ENCODE data around the gene TPPP2. TPM values are rescaled to one million over a fixed set of nuclear protein-coding genes. Genes with fewer than 3 reads are reported as not detected.

Gene TPPP2
- total RNA-seq, 1 donor from 2014 or later, result not detected

GRCh38 chr14:20997564-20997963 lies 32.5 kb upstream of the TPPP2 start:
- Histone ChIP-seq H3K4me1 (no peaks in the 10 kb centered on the region), H3K4me3 (no peak overlapping the region), H3K36me3 (peaks cover 42 to 46% of the 10 kb centered on the region in 2 donors), H3K27me3 (no peaks in the 10 kb centered on the region), H3K9me3 (no peaks in the 10 kb centered on the region), H3K27ac (no peak overlapping the region)
- intact Hi-C loops (cut with DNase I), result no loop called here
- TF ChIP-seq CTCF (IDR thresholded peaks at IDR 0.05), result no peak
- DNase-seq (ENCODE audit: low spot score in 2 of 2), result no peak

DNA sequence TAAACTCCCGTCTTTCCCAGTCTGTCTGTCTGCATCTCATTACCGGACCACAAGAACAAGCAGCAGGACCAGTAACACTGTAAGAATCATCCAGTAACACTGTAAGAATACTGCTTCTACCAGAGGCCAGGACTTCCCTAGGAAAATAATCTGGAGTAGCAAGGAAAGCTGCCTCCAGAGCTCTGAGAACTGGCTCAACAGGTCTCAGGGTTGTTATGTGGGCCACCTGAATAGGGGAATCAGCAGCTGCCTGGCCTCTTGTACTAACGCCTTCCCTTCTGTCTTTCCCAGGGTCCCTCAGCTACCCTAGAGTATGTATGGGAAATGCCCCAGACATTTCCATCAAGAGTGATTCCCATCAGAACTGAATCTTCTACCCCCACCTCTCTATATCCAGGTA lies 31.9 kb upstream of the TPPP2 start:
- H3K9me3 ChIP-seq, result no peaks in the 10 kb centered on the region

GRCh38 chr14:20998674-20999366 lies 31.2 kb upstream of the TPPP2 start, which contains the start of gene SLC39A2:
Gene SLC39A2 (plus strand): TSS chr14:20999293. CDS start chr14:20999447, 154 bp downstream.
- intact Hi-C loops (cut with DNase I), result no loop called here

More for the DNA sequence above, 31.9 kb upstream of the TPPP2 start:
- peak overlapping the region in 1 of 2 donors; percentile 28 for H3K27ac ChIP-seq
- no peak for TF ChIP-seq CTCF (IDR thresholded peaks at IDR 0.05)
- no peak overlapping the region for H3K4me3 ChIP-seq
- H3K4me1 ChIP-seq, result no peaks in the 10 kb centered on the region
- no peak for DNase-seq (ENCODE audit: low spot score in 2 of 2)
- peaks cover 36 to 40% of the 10 kb centered on the region in 2 donors for H3K36me3 ChIP-seq
- no peaks in the 10 kb centered on the region for H3K27me3 ChIP-seq
- intact Hi-C loops (cut with DNase I), result no loop called here

DNA sequence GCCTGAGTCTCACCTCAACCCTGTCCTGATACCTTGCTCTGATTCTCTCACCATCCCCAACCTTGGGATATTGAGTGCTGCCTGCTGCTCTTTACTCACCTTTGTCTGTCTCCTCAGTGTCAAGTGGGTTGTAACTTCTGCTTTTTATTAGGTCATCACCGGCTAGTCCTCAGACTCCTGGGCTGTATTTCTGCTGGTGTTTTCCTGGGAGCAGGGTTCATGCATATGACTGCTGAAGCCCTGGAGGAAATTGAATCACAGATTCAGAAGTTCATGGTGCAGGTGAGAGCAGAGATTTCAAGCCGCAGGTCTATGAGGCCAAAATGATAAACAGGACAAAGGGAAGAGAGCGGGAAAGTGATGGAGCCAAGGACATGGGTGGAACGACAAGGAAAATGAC lies 30.4 kb upstream of the TPPP2 start:
- H3K4me1 ChIP-seq, result no peaks in the 10 kb centered on the region
- no peak overlapping the region for H3K4me3 ChIP-seq
- no peak for DNase-seq (ENCODE audit: low spot score in 2 of 2)
- H3K9me3 ChIP-seq, result no peaks in the 10 kb centered on the region
- intact Hi-C loops (cut with DNase I), result no loop called here
- H3K27me3 ChIP-seq, result no peaks in the 10 kb centered on the region
- no peak for TF ChIP-seq CTCF (IDR thresholded peaks at IDR 0.05)
- H3K27ac ChIP-seq, result no peak overlapping the region
- peaks cover 22 to 25% of the 10 kb centered on the region in 2 donors for H3K36me3 ChIP-seq

More at GRCh38 chr14:20998674-20999366, 31.2 kb upstream of the TPPP2 start, which contains the start of gene SLC39A2:
- DNase-seq (ENCODE audit: low spot score in 2 of 2), result no peak
- Histone ChIP-seq H3K9me3 (no peaks in the 10 kb centered on the region), H3K36me3 (peaks cover 30 to 33% of the 10 kb centered on the region in 2 donors), H3K27ac (peak within 1 kb of the TSS in 1 of 2 donors; percentile 28), H3K4me3 (no peak within 1 kb of the TSS), H3K4me1 (no peaks in the 10 kb centered on the region), H3K27me3 (no peaks in the 10 kb centered on the region)
- TF ChIP-seq CTCF (IDR thresholded peaks at IDR 0.05), result no peak

DNA sequence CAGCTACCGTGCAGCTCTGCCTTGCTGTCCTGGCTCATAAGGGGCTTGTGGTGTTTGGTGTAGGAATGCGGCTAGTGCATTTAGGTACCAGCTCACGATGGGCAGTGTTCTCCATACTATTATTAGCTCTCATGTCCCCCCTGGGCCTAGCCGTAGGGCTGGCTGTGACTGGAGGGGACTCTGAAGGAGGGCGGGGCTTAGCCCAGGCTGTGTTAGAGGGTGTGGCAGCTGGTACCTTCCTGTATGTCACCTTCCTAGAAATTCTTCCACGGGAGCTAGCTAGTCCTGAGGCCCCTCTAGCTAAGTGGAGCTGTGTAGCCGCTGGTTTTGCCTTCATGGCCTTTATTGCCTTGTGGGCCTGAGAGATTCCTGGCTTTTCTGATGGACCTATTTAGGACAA lies 28.8 kb upstream of the TPPP2 start:
- Histone ChIP-seq H3K4me1 (no peaks in the 10 kb centered on the region), H3K36me3 (peaks cover 6 to 9% of the 10 kb centered on the region in 2 donors), H3K4me3 (no peak overlapping the region), H3K9me3 (no peaks in the 10 kb centered on the region), H3K27ac (no peak overlapping the region), H3K27me3 (no peaks in the 10 kb centered on the region)
- no peak for TF ChIP-seq CTCF (IDR thresholded peaks at IDR 0.05)
- intact Hi-C loops (cut with DNase I), result no loop called here
- DNase-seq (ENCODE audit: low spot score in 2 of 2), result no peak

All from ascending aorta (tissue), 2 donors.